Breast epithelium (tissue), 4 donors: ENCODE data around the gene CWC25. TPM values are rescaled to one million over a fixed set of nuclear protein-coding genes. Genes with fewer than 3 reads are reported as not detected.

Experiments
- DNase-seq, 2 donors: peaks; one replicate each; pipeline ENCODE4 v3.0.0-alpha.2; 2019; ENCODE audit warnings: low spot score in 2 of 2
- H3K27ac ChIP-seq, 2 donors: fragments of 200-600 bp; sonication (generic) in 1 of 2; one replicate each; pipeline ENCODE4 v1.5.1; 2016 to 2019; ENCODE audit warnings: mild to moderate bottlenecking in 1 of 2
- H3K27me3 ChIP-seq, 2 donors: fragments of 200-600 bp; sonication (generic) in 1 of 2; one replicate each; pipeline versions ENCODE4 v1.5.1 to v1.6.0; 2017 to 2019; ENCODE audit warnings: control low read depth in 1 of 2, mild to moderate bottlenecking in 1 of 2
- H3K36me3 ChIP-seq: fragments of 200-600 bp; one replicate; pipeline ENCODE4 v1.5.1; 2019
- H3K4me1 ChIP-seq, 2 donors: fragments of 200-600 bp; sonication (generic); one replicate each; pipeline ENCODE4 v1.5.1; 2016 to 2019; ENCODE audit warnings: control low read depth in 1 of 2
- H3K4me3 ChIP-seq, 3 donors: fragments of 200-600 bp; sonication (generic); 1 replicate in 2 of 3; 2 replicates in 1 of 3; pipeline ENCODE4 v1.5.1; 2016 to 2019; ENCODE audit warnings: mild to moderate bottlenecking in 3 of 3, moderate library complexity in 2 of 3
- H3K9me3 ChIP-seq, 2 donors: fragments of 200-600 bp; sonication (generic) in 1 of 2; one replicate each; pipeline ENCODE4 v1.5.1; 2016 to 2019; ENCODE audit warnings: control low read depth in 1 of 2
- POLR2A ChIP-seq: fragments of 450-650 bp; IDR thresholded peaks from one replicate; pipeline ENCODE4 v1.6.1; 2016; ENCODE audit warnings: antibody characterized with exemption, mild to moderate bottlenecking, moderate library complexity
- POLR2AphosphoS5 ChIP-seq, 3 donors: sonication (generic); formaldehyde crosslinking; IDR thresholded peaks; one replicate each; pipeline ENCODE4 v1.6.1; 2017; ENCODE audit warnings: antibody characterized with exemption in 3 of 3
- intact Hi-C: fragments of 100-400 bp; cut with DNase I; formaldehyde crosslinking; loops from one replicate; pipeline ENCODE4 v1.15.1; 2023; ENCODE audit warnings: low total_unique reads
- total RNA-seq, 3 donors: library from RNA; depleted of rRNA; stranded (reverse); fragments of >200 nt; gene quantifications; one replicate each; pipeline ENCODE4 v1.1.0, GENCODE V29; 2016
- TF ChIP-seq, protein P1 (sequence below), 3 donors: fragments of 450-650 bp; IDR thresholded peaks; one replicate each; pipeline ENCODE4 v1.5.1; 2016 to 2017; ENCODE audit warnings: antibody characterized with exemption in 3 of 3, mild to moderate bottlenecking in 3 of 3, moderate library complexity in 3 of 3

CWC25 gene
- total RNA-seq, 3 donors from 2014 or later = 22.1 to 42.0 (median 28.2) TPM

DNA sequence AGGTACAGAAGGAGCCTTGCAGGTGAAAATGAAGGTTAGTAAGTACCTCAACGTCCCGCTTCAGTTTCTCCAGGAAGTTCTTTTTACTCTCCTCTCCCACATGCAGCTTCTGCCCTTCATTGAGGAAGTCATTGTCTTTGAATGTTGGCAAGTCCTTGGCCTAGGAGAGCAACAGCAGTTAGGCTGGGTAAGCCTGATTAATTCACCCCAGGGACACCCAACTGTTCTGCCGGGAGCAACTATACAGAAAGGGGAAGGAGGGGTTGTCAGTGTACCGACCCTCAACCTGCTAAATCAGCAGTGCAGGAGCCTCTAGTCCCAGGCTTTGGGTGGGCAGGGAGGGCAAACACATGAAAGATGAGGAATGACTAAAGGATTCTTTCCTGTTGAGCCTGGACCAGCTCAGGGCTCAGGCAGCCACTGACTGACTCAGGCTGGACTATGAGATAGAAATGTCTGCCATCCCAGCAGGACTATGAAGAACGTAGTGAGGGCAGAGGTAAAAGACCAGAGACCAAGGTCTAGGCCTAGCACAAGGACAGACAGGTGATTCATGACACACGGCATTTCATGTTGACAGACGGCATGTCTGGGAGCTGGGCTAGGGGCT is 47.4 kb downstream of the CWC25 start:
- intact Hi-C loops = loop anchor here (1.0 kb wide), 1 partner anchor 39 kb away; no protein-coding TSS in a partner anchor
- no peaks in the 10 kb centered on the region for H3K9me3 ChIP-seq
- no peaks in the 10 kb centered on the region for H3K4me1 ChIP-seq
- no peak for TF ChIP-seq POLR2A
- TF ChIP-seq, protein P1, sequence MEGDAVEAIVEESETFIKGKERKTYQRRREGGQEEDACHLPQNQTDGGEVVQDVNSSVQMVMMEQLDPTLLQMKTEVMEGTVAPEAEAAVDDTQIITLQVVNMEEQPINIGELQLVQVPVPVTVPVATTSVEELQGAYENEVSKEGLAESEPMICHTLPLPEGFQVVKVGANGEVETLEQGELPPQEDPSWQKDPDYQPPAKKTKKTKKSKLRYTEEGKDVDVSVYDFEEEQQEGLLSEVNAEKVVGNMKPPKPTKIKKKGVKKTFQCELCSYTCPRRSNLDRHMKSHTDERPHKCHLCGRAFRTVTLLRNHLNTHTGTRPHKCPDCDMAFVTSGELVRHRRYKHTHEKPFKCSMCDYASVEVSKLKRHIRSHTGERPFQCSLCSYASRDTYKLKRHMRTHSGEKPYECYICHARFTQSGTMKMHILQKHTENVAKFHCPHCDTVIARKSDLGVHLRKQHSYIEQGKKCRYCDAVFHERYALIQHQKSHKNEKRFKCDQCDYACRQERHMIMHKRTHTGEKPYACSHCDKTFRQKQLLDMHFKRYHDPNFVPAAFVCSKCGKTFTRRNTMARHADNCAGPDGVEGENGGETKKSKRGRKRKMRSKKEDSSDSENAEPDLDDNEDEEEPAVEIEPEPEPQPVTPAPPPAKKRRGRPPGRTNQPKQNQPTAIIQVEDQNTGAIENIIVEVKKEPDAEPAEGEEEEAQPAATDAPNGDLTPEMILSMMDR (IDR thresholded peaks at IDR 0.05) = no peak
- no peak for TF ChIP-seq POLR2AphosphoS5 (IDR thresholded peaks at IDR 0.05)
- DNase-seq = no peak
- no peaks in the 10 kb centered on the region for H3K27me3 ChIP-seq
- H3K4me3 ChIP-seq = no peak overlapping the region
- peaks cover 35% of the 10 kb centered on the region for H3K36me3 ChIP-seq
- no peak overlapping the region for H3K27ac ChIP-seq

DNA sequence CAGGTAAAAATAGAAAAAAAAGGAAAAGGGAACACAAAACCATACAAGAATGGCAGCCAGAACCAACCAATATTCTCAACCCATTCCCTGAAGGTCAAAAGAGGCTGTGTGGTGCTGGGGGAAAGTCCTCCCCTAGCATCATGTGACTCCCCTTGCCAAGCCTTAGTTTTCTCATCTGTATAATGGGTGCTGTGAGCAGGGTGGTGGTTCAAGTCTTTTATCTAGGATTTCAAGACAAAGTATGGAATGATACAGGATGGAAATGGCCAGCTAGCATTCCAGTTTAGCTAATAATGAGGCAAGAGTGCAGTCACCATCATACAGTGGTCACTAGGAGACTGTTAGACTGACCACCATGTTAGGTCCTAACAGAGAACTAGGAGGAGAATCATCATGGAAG is 51.9 kb downstream of the CWC25 start:
- intact Hi-C loops = no loop called here
- Histone ChIP-seq H3K36me3 (peaks cover 9% of the 10 kb centered on the region), H3K27me3 (no peaks in the 10 kb centered on the region), H3K4me3 (no peak overlapping the region), H3K27ac (no peak overlapping the region), H3K4me1 (no peaks in the 10 kb centered on the region), H3K9me3 (no peaks in the 10 kb centered on the region)
- TF ChIP-seq, protein P1 (IDR thresholded peaks at IDR 0.05) = no peak
- TF ChIP-seq POLR2AphosphoS5 (IDR thresholded peaks at IDR 0.05) (no peak), POLR2A (no peak)
- no peak for DNase-seq

DNA sequence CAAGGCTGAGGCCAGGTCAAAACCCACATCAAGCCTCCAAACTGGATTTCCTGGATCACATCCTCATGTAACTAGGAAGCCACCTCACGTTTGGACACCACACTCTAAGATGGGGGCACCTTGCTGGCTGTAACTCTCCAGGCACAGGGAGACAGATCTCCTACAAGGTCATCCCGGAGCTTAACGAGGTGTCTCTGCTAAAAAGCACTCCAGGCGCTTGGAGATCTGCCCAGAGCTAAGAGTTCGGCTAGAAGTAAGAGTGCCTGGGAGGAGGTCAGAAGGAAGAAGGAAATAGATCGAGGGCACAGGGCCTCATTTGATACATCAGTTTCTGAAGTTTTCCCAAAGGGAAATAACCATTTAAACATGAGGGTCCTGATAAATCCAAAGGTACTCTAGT is 56.7 kb downstream of the CWC25 start:
- intact Hi-C loops = no loop called here
- DNase-seq = no peak
- Histone ChIP-seq H3K36me3 (peaks cover 8% of the 10 kb centered on the region), H3K27me3 (no peaks in the 10 kb centered on the region), H3K4me3 (no peak overlapping the region), H3K9me3 (no peaks in the 10 kb centered on the region), H3K4me1 (no peaks in the 10 kb centered on the region), H3K27ac (peak overlapping the region in 1 of 2 donors; percentile 50)
- TF ChIP-seq POLR2AphosphoS5 (IDR thresholded peaks at IDR 0.05) (no peak), POLR2A (no peak)
- TF ChIP-seq, protein P1 (IDR thresholded peaks at IDR 0.05) = no peak

DNA sequence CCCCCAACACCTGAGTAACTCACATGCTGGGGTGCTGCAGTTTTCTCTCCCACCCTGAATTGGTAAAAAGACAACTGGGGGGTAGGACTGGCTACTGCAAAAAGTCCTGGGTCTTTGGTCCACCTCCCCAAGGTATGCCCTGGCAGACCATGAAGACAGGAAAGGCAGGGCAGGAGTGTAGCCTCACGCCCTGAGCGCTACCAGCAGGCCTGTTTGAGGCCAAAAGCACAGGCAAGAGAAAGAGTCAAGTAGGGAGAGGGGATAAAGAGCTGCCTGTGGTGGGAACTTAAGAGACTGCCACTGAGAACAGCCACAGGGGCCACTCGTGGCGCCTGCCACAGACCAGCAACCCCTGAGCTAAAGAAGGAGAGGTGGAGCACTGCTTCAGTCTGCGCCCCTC is 58.8 kb downstream of the CWC25 start:
- Histone ChIP-seq H3K36me3 (peaks cover 5% of the 10 kb centered on the region), H3K4me1 (no peaks in the 10 kb centered on the region)
- intact Hi-C loops = no loop called here

DNA sequence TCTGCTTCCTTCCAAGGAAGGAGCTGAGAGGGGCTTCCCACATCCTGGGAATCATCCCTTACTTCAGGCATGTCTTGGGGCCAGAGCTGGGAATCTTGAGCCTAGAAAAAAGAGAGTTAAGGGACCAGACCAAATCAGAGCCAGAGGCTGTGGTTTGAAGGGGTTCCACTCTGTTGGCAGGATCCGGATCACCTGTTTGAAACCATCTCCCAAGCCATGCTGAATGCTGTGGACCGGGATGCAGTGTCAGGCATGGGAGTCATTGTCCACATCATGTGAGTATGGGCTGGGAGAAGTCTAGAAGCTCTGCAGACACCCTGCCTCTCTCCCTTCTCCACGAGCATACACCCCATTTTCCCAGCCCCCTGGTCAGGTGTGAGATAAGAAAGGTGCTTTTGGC is 62.9 kb downstream of the CWC25 start:
- TF ChIP-seq POLR2AphosphoS5 (IDR thresholded peaks at IDR 0.05) (no peak), POLR2A (no peak)
- TF ChIP-seq, protein P1 (IDR thresholded peaks at IDR 0.05) = no peak
- Histone ChIP-seq H3K4me3 (no peak overlapping the region), H3K9me3 (no peaks in the 10 kb centered on the region), H3K4me1 (no peaks in the 10 kb centered on the region), H3K36me3 (peaks cover 4% of the 10 kb centered on the region), H3K27ac (no peak overlapping the region), H3K27me3 (no peaks in the 10 kb centered on the region)
- DNase-seq = no peak
- intact Hi-C loops = no loop called here

More for the DNA sequence above, 58.8 kb downstream of the CWC25 start:
- H3K4me3 ChIP-seq = no peak overlapping the region
- TF ChIP-seq, protein P1 (IDR thresholded peaks at IDR 0.05) = no peak
- TF ChIP-seq POLR2A = no peak
- TF ChIP-seq POLR2AphosphoS5 (IDR thresholded peaks at IDR 0.05) = no peak
- H3K27ac ChIP-seq = no peak overlapping the region
- DNase-seq = no peak
- no peaks in the 10 kb centered on the region for H3K9me3 ChIP-seq
- no peaks in the 10 kb centered on the region for H3K27me3 ChIP-seq
